Upper lobe of right lung (tissue), 1 donor: ENCODE data around the gene IRAK2. TPM values are rescaled to one million over a fixed set of nuclear protein-coding genes. Genes with fewer than 3 reads are reported as not detected.

Source experiments
- ATAC-seq: fragments of 200-7000 bp; cut with Tn5 transposase; one replicate; pipeline ENCODE4 v1.9.1; 2020; ENCODE audit warnings: mild to moderate bottlenecking, moderate library complexity
- DNase-seq: peaks from one replicate; pipeline ENCODE4 v3.0.0-alpha.2; 2020
- H3K27ac ChIP-seq: fragments of 200-600 bp; one replicate; pipeline ENCODE4 v1.8.0; 2022
- H3K27me3 ChIP-seq: fragments of 200-600 bp; one replicate; pipeline ENCODE4 v1.8.0; 2022; ENCODE audit warnings: mild to moderate bottlenecking
- H3K36me3 ChIP-seq: fragments of 200-600 bp; one replicate; pipeline ENCODE4 v1.8.0; 2022
- H3K4me1 ChIP-seq: fragments of 200-600 bp; one replicate; pipeline ENCODE4 v1.8.0; 2022
- H3K4me3 ChIP-seq: fragments of 200-600 bp; one replicate; pipeline ENCODE4 v1.8.0; 2022; ENCODE audit warnings: mild to moderate bottlenecking
- H3K9me3 ChIP-seq: fragments of 200-600 bp; one replicate; pipeline ENCODE4 v1.8.0; 2022
- intact Hi-C: fragments of 100-400 bp; cut with DNase I; formaldehyde crosslinking; loops from one replicate; pipeline ENCODE4 v1.11.0; 2022
- total RNA-seq: library from RNA; stranded (reverse); fragmentation: NEBNext Ultra II Directional; extraction: Animal tissue kit (Norgen Biotek cat#: 25700); gene quantifications from one replicate; pipeline ENCODE4 v1.2.1, GENCODE V29; 2021
- TF ChIP-seq, protein P1 (sequence below): fragments of 200-600 bp; IDR thresholded peaks from one replicate; pipeline ENCODE4 v1.8.0; 2022; ENCODE audit warnings: antibody characterized with exemption
- donor health status: DM: no; HTN: yes; CAD: no; lungs with severe emphysema.

The IRAK2 gene
- total RNA-seq, 1 donor from 2014 or later = 5.2 TPM

DNA sequence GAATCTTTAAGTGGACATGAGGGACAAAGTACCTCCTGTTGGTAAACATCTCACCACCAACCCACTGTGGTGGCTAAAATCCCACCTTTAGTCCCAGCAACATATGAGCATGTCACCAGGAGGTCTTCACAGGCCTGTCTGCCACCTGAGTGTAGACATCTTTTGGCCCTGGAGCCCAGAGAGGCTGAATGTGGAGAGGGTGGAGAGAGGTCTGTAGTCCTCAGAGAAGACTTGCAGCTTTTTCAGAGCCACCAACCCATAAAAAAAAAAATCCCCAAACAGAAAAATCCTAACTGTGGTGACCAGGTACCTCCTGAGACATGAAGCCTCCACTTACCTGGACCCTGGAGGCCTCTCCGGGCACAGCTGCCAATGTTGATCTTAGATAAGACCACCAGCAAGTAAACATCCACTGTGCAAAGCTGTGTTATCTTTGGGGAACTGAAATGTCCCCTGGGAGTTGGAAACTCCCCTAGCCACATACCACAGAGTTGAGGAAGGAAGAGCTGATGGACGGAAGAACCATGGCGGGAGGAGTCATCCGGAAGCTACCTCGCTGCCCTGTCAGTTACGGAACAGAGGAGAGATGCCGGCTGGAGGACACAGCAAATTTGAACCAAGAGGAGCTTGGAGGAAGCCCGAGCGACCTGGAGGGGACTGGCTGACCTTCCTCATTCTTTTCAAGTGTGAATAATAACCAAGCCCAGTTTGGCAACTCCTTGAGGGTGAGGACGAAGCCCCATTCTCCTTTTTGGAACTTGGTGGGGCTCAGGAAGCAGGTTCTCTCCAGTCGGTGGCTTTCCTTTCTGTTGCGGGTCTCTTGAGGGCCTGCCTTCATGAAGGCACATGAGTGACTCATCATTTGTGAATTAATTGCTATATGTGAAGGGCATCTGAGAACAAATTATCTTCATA is 128.0 kb downstream of the IRAK2 start, which contains the start of gene GHRL:
Gene GHRL, minus strand, starts transcription at position 443 of the 915 bp plus-strand sequence. CDS start 2,767 bp downstream, outside the sequence.
- H3K27ac ChIP-seq = no peak within 1 kb of the TSS
- H3K27me3 ChIP-seq = no peaks in the 10 kb centered on the region
- peaks cover 23% of the 10 kb centered on the region for H3K36me3 ChIP-seq
- TF ChIP-seq, protein P1, sequence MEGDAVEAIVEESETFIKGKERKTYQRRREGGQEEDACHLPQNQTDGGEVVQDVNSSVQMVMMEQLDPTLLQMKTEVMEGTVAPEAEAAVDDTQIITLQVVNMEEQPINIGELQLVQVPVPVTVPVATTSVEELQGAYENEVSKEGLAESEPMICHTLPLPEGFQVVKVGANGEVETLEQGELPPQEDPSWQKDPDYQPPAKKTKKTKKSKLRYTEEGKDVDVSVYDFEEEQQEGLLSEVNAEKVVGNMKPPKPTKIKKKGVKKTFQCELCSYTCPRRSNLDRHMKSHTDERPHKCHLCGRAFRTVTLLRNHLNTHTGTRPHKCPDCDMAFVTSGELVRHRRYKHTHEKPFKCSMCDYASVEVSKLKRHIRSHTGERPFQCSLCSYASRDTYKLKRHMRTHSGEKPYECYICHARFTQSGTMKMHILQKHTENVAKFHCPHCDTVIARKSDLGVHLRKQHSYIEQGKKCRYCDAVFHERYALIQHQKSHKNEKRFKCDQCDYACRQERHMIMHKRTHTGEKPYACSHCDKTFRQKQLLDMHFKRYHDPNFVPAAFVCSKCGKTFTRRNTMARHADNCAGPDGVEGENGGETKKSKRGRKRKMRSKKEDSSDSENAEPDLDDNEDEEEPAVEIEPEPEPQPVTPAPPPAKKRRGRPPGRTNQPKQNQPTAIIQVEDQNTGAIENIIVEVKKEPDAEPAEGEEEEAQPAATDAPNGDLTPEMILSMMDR = no peak
- H3K4me1 ChIP-seq = no peaks in the 10 kb centered on the region
- intact Hi-C loops = no loop called here
- ATAC-seq (peak; percentile 64), DNase-seq (no peak)
- H3K9me3 ChIP-seq = no peaks in the 10 kb centered on the region
- H3K4me3 ChIP-seq = no peak within 1 kb of the TSS

Other genes with a start within 250 kb of the IRAK2 start
- 26.9 TPM for gene IL17RC, start 247.8 kb upstream of the IRAK2 start, total RNA-seq
- gene CRELD1, start 231.1 kb upstream of the IRAK2 start, total RNA-seq = 51.4 TPM
- 1.4 TPM for gene PRRT3, start 212.5 kb upstream of the IRAK2 start, total RNA-seq
- gene EMC3, start 178.1 kb upstream of the IRAK2 start, total RNA-seq = 79.4 TPM
- 5.3 TPM for gene FANCD2, start 138.5 kb upstream of the IRAK2 start, total RNA-seq
- gene FANCD2OS, start 56.7 kb upstream of the IRAK2 start, total RNA-seq = not detected
- gene BRK1, start 49.2 kb upstream of the IRAK2 start, total RNA-seq = 112 TPM
- gene VHL, start 23.1 kb upstream of the IRAK2 start, total RNA-seq = 37.2 TPM
- 32.3 TPM for gene TATDN2, start 83.5 kb downstream of the IRAK2 start, total RNA-seq
- 2.2 TPM for gene GHRL, start 128.0 kb downstream of the IRAK2 start, total RNA-seq
- gene SEC13, start 156.2 kb downstream of the IRAK2 start, total RNA-seq = 81.3 TPM